Thymus (tissue), 11 donors: ENCODE measurements around the gene EDARADD. TPM values are rescaled to one million over a fixed set of nuclear protein-coding genes. Genes with fewer than 3 reads are reported as not detected.

Experiments used
- DNase-seq, 9 donors: peaks; one replicate each; pipeline ENCODE4 v3.0.0-alpha.2; 2013; ENCODE audit warnings: low spot score in 9 of 9, low read depth in 6 of 9, missing footprints in 1 of 9
- H3K27ac ChIP-seq, 2 donors: one replicate each; pipeline ENCODE4 v1.5.1; 2013; ENCODE audit warnings: control low read depth in 1 of 2, low read depth in 1 of 2, low read length in 1 of 2, mild to moderate bottlenecking in 1 of 2, moderate library complexity in 1 of 2
- H3K27me3 ChIP-seq, 2 donors: one replicate each; pipeline ENCODE4 v1.5.1; 2013; ENCODE audit warnings: low read length in 1 of 2; ENCODE audit not compliant: control insufficient read depth in 2 of 2, insufficient read depth in 1 of 2
- H3K36me3 ChIP-seq, 2 donors: one replicate each; pipeline ENCODE4 v1.5.1; 2013; ENCODE audit warnings: low read length in 1 of 2, mild to moderate bottlenecking in 1 of 2, moderate library complexity in 1 of 2; ENCODE audit not compliant: control insufficient read depth in 2 of 2, insufficient read depth in 2 of 2
- H3K4me1 ChIP-seq, 2 donors: one replicate each; pipeline ENCODE4 v1.5.1; 2013; ENCODE audit warnings: low read length in 2 of 2; ENCODE audit not compliant: control insufficient read depth in 2 of 2, insufficient read depth in 2 of 2
- H3K4me3 ChIP-seq, 2 donors: one replicate each; pipeline ENCODE4 v1.5.1; 2013; ENCODE audit warnings: low read length in 2 of 2, control low read depth in 1 of 2, mild to moderate bottlenecking in 1 of 2
- H3K9me3 ChIP-seq, 2 donors: one replicate each; pipeline ENCODE4 v1.5.1; 2013; ENCODE audit warnings: low read length in 1 of 2, mild to moderate bottlenecking in 1 of 2; ENCODE audit not compliant: control insufficient read depth in 2 of 2, insufficient read depth in 1 of 2
- WGBS: extraction: QIAGEN DNeasy Blood & Tissue Kit; methylation state at CpG from one replicate; pipeline ENCODE4 v1.1.7; 2013; 5-methylcytosine and 5-hydroxymethylcytosine counted together
- polyA plus RNA-seq: library from polyadenylated mRNA; stranded (reverse); fragments of 200-250 nt; gene quantifications from one replicate; pipeline ENCODE4 v1.2.3, GENCODE V29; 2013
- total RNA-seq: library from RNA; stranded (reverse); fragments of 120-200 nt; gene quantifications from one replicate; pipeline ENCODE4 v1.2.4, GENCODE V29; 2013
- donor health status: healthy.

EDARADD gene
- total and polyA plus RNA-seq, 2 donors: 3.3 to 4.2 TPM

DNA sequence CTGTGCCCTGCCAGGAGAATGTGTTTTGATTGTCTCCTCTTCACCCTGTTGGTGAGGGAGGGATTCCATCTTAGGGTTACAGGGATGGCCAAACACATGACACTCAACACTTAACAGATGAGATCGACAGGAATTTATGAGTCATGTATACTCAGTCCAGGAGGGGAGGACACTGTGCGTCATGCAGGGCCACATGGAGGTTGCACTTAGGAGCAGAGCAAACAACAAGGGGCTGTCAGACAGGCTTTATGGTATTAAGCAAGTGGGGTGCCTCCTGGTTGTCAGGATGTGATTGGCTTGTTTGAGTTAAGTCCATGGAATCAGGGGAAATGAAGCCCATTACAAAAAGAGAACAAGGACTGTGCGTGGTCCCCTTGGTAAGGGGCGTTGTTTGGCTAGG lies 26.9 kb downstream of the EDARADD start:
- WGBS: no CpG with 5 or more reads among the region's 4 CpGs
- no peak overlapping the region for H3K4me3 ChIP-seq
- no peaks in the 10 kb centered on the region for H3K36me3 ChIP-seq
- no peak overlapping the region for H3K27ac ChIP-seq
- H3K4me1 ChIP-seq: no peaks in the 10 kb centered on the region
- no peak for DNase-seq
- H3K9me3 ChIP-seq: no peaks in the 10 kb centered on the region
- H3K27me3 ChIP-seq: no peaks in the 10 kb centered on the region

DNA sequence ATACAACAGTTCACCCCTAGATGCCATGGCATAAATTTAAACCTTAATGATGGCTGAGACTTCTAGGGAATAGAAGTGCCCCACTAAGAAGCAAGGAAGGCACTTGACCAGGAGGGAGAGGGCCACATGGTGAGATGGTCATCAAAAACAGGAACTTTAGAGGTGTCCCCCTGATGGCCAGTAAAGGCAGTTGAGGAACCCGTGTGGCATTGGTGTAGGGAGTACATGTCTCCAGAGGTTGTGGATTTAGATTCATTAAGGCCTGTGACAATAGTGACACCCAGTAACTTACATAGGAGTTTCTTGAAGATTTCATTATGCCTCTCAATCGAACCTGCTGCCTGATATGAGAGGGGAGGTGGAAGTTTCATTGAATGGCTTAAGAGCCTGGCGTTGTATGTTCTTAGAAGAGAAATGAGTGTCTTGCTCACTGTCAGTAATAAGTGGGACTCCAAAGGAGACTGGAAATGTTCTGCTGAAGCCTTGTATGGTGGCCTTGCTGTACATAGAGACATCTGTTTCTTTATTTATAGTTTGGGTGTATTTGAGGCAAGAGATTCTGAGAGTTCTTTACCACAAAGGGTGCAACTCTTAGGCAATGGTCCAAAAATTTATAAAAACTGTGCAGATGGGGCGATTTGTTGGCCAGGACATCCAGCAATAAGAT lies 27.9 kb downstream of the EDARADD start:
- no peaks in the 10 kb centered on the region for H3K27me3 ChIP-seq
- no peak for DNase-seq
- WGBS: 68% methylated on average over 4 of the region's 4 CpGs

DNA sequence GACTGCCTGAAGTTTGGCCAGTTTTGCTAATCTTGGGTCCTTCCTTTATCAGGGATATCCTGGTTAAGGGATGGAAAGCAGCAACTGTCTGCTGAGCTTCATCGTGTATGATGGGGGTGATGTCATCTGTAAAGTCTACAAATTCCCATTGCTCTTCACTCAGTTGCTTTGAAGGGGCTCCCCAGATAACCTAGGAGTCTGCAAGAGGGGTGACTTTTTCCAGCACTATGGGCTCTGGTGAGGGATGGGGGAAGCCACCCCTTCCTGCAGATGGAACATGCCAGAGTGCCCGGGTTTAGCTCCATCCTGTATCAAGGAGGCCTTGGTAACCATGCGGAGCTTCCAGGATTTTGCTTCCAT lies 28.4 kb downstream of the EDARADD start:
- Histone ChIP-seq H3K27ac (no peak overlapping the region), H3K9me3 (no peaks in the 10 kb centered on the region), H3K4me1 (no peaks in the 10 kb centered on the region), H3K4me3 (no peak overlapping the region), H3K27me3 (no peaks in the 10 kb centered on the region), H3K36me3 (no peaks in the 10 kb centered on the region)
- DNase-seq: no peak
- WGBS: 80% methylated on average over 3 of the region's 3 CpGs

More for the DNA sequence above, 27.9 kb downstream of the EDARADD start:
- no peaks in the 10 kb centered on the region for H3K4me1 ChIP-seq
- H3K9me3 ChIP-seq: no peaks in the 10 kb centered on the region
- H3K4me3 ChIP-seq: no peak overlapping the region
- H3K36me3 ChIP-seq: no peaks in the 10 kb centered on the region
- no peak overlapping the region for H3K27ac ChIP-seq

DNA sequence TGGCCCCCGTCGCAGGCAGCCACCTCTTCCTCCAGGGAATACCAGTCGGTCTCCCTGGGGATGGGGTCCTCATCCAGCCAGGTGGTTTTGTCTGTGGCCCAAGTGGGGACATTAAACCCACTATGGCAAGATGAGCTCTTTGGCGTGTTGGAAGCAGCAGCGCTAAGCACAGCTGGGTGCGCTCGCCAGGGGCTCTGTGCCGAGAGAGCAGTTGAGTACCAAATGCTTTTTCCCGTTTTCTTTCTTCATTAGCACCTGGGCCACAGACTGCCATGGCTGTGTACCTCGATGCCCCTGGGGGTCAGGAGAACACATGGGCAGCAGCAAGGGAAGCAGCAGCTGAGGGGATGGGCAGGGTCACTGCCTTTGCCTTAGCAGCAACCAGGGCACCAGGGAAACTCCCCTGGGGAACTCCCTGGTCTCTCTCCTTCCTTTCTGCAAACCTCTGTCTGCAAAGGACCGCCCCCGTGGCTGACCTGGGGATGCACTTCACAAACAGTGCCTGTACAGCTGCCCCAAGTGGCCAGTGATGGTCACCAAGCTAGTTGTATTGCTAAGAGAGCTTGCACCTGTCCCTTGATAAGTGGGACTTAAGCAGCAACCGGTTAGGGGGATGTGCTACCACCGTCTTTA lies 31.1 kb downstream of the EDARADD start:
- 95% methylated on average over 14 of the region's 14 CpGs for WGBS
- H3K36me3 ChIP-seq: no peaks in the 10 kb centered on the region
- no peak overlapping the region for H3K4me3 ChIP-seq
- H3K9me3 ChIP-seq: no peaks in the 10 kb centered on the region
- H3K27ac ChIP-seq: no peak overlapping the region
- no peaks in the 10 kb centered on the region for H3K4me1 ChIP-seq
- no peak for DNase-seq
- H3K27me3 ChIP-seq: no peaks in the 10 kb centered on the region

DNA sequence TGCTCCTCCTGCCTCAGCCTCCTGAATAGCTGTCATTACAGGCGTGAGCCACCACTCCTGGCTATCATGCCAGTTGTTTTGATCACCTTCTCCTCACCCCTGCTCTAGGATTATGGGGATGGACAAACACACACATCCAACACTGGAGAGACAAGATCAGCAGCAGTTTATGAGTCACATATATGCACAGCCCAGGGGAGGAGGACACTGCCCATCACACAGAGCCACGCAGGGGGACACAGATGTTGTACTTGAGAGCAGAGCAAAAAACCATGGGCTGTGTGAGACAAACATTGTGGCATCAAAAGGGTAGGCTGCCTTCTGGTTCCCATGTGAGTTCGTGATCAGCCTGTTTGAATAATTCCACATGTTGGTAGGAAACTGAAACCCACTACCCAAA lies 32.1 kb downstream of the EDARADD start:
- WGBS: 98% methylated on average over 3 of the region's 3 CpGs
- H3K9me3 ChIP-seq: no peaks in the 10 kb centered on the region
- no peak for DNase-seq
- H3K27me3 ChIP-seq: no peaks in the 10 kb centered on the region
- no peak overlapping the region for H3K27ac ChIP-seq
- no peaks in the 10 kb centered on the region for H3K36me3 ChIP-seq
- no peak overlapping the region for H3K4me3 ChIP-seq
- H3K4me1 ChIP-seq: no peaks in the 10 kb centered on the region

DNA sequence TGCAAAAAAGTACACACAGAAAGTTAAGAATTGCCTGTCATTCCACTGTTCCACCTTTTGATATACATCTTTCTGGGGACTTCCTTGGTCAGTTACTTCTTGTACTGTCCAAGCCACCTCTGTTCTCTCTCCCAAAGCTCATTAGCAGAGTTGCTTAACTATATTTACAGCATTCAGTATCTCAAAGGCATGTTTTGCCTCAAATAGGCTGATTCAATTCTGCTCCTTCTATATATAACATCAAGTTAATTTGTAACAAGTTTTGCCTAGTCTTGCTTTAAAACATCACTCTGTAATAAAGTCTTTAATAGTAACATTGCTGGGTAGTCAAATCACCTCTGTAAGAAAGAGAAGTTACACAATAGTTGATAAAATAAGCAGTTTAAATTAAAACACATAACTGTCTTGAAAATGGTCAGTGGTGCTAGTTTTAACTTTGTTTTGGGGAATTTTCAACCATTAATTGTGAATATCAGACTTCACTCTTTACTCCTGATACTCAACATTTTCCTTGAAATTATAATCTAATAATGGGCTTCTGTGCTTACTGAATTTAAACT lies 35.7 kb downstream of the EDARADD start:
- DNase-seq: no peak
- no peaks in the 10 kb centered on the region for H3K27me3 ChIP-seq

DNA sequence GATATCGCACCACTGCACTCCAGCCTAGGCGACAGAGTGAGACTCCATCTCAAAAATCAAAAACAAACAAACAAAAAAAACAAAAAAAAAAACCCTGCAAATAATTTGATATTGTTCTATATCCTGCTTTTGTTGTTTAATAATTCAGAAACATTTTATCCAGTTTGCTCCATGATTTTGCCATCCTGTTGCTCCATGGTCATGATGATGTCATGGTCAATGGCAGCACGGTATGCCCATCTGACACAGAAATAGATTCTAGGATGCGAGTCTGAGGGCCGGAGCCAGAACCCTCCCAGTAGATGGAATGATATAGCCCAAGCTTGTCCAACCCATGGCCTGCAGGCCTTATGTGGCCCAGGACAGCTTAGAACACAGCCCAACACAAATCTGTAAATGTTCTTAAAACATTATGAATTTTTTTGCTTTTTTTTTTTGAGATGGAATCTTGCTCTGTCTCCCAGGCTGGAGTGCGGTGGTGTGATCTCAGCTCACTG lies 39.8 kb downstream of the EDARADD start:
- DNase-seq: no peak
- Histone ChIP-seq H3K9me3 (no peaks in the 10 kb centered on the region), H3K27me3 (no peaks in the 10 kb centered on the region), H3K27ac (no peak overlapping the region), H3K4me3 (no peak overlapping the region), H3K4me1 (no peaks in the 10 kb centered on the region), H3K36me3 (no peaks in the 10 kb centered on the region)
- WGBS: 98% methylated on average over 6 of the region's 6 CpGs

More for the DNA sequence above, 35.7 kb downstream of the EDARADD start:
- H3K36me3 ChIP-seq: no peaks in the 10 kb centered on the region
- H3K9me3 ChIP-seq: no peaks in the 10 kb centered on the region
- no peak overlapping the region for H3K4me3 ChIP-seq
- H3K4me1 ChIP-seq: no peaks in the 10 kb centered on the region
- H3K27ac ChIP-seq: no peak overlapping the region

DNA sequence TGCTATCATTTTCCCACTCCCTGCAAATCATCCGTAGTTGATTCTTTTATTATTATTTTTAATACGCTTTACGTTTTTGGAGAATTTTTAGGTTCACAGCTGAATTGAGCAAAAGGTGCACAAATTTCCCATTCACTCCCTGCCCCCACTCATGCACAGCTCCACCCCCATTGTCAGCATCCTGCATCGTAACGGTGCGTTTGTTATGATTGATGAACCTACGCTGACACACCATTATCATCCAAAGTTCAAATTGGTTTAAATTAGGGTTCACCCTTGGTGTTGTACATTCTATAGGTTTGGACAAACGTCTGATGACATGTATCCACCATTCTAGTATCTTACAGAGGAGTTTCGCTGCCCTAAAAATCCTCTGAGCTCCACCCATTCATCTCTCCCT lies 44.5 kb downstream of the EDARADD start:
- Histone ChIP-seq H3K27me3 (no peaks in the 10 kb centered on the region), H3K36me3 (no peaks in the 10 kb centered on the region), H3K27ac (no peak overlapping the region), H3K4me1 (no peaks in the 10 kb centered on the region), H3K4me3 (no peak overlapping the region), H3K9me3 (no peaks in the 10 kb centered on the region)
- no peak for DNase-seq
- 97% methylated on average over 9 of the region's 9 CpGs for WGBS

DNA sequence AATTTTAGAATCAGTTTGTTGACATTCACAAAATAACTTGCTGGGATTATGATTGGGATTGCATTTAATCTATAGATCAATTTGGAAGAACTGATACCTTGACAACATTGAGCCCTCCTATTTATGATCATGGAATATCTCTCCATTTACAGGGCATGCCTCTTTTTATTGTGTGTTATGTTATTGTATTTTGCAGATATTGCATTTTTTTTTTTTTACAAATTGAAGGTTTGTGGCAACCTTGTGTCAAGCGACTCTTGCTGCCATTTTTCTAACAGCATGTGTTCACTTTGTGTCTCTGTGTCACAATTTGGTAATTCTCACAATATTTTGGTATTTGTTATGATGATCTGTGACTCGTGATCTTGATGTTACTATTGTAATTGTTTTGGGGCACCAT lies 46.3 kb downstream of the EDARADD start:
- H3K9me3 ChIP-seq: no peaks in the 10 kb centered on the region
- no peaks in the 10 kb centered on the region for H3K27me3 ChIP-seq
- H3K27ac ChIP-seq: no peak overlapping the region
- no peak overlapping the region for H3K4me3 ChIP-seq
- 91% methylated on average over 2 of the region's 2 CpGs for WGBS
- no peak for DNase-seq
- no peaks in the 10 kb centered on the region for H3K36me3 ChIP-seq
- no peaks in the 10 kb centered on the region for H3K4me1 ChIP-seq
